ENCODE measurements around the gene ECE2. TPM values are rescaled to one million over a fixed set of nuclear protein-coding genes. Genes with fewer than 3 reads are reported as not detected.

The ECE2 gene
- total RNA-seq, 4 donors from 2014 or later: not detected

GRCh38 chr3:184234671-184235380 is 41.0 kb upstream of the ECE2 start:
- intact Hi-C loops (cut with DNase I; ENCODE audit: low total_unique reads) (loop anchor here (10.0 kb wide), 2 partner anchors 90 to 340 kb away; no protein-coding TSS in a partner anchor), in situ Hi-C loops (cut with MboI; ENCODE audit: low pct_ligation_motif_present in 1 of 4, low pct_unique_long_range_greater_than_20kb in 1 of 4, low sequenced_read_pairs in 3 of 4) (loop anchor here in 3 of 4 donors (25.0 kb wide), 2 partner anchors 98 to 348 kb away; partner anchors contain the start of genes PARL (in 3 of the 3) and EIF2B5 (in 1 of the 3))
- TF ChIP-seq POLR2AphosphoS5 (IDR thresholded peaks at IDR 0.05) (no peak), POLR2A (IDR thresholded peaks at IDR 0.05) (no peak), CTCF (IDR thresholded peaks at IDR 0.05) (no peak), EP300 (IDR thresholded peaks at IDR 0.05; ENCODE audit: low read depth) (no peak)
- H3K36me3 ChIP-seq: no peaks in the 10 kb centered on the region
- DNase-seq: no peak
- H3K9me3 ChIP-seq: no peaks in the 10 kb centered on the region
- peaks cover 38% of the 10 kb centered on the region for H3K27me3 ChIP-seq
- 87% methylated on average over 19 of the region's 19 CpGs; no CpG with 5 or more reads in 1 of the 2 donors for WGBS, 2 donors (ENCODE audit: low coverage in 1 of 2)
- H3K27ac ChIP-seq: no peak overlapping the region
- H3K4me1 ChIP-seq: peaks cover 6 to 14% (median 6%) of the 10 kb centered on the region in 4 donors
- no peak overlapping the region for H3K4me3 ChIP-seq

- WGBS, 2 donors (ENCODE audit: low coverage in 1 of 2): 60 to 82% methylated on average over 1 to 4 of the region's 4 CpGs
- in situ Hi-C loops (cut with MboI; ENCODE audit: low pct_ligation_motif_present in 1 of 4, low pct_unique_long_range_greater_than_20kb in 1 of 4, low sequenced_read_pairs in 3 of 4): loop anchor here in 3 of 4 donors (25.0 kb wide), 2 partner anchors 98 to 348 kb away; partner anchors contain the start of genes PARL (in 3 of the 3) and EIF2B5 (in 1 of the 3)
- no peaks in the 10 kb centered on the region for H3K9me3 ChIP-seq
- H3K4me1 ChIP-seq: peaks cover 0 to 7% (median 0%) of the 10 kb centered on the region in 4 donors
- TF ChIP-seq EP300 (IDR thresholded peaks at IDR 0.05; ENCODE audit: low read depth) (no peak), POLR2AphosphoS5 (IDR thresholded peaks at IDR 0.05) (no peak), CTCF (IDR thresholded peaks at IDR 0.05) (no peak), POLR2A (IDR thresholded peaks at IDR 0.05) (no peak)
- intact Hi-C loops (cut with DNase I; ENCODE audit: low total_unique reads): loop anchor here (10.0 kb wide), 2 partner anchors 91 to 341 kb away; no protein-coding TSS in a partner anchor
- no peaks in the 10 kb centered on the region for H3K36me3 ChIP-seq
- no peak for DNase-seq
- H3K27ac ChIP-seq: no peak overlapping the region
- H3K27me3 ChIP-seq: peaks cover 31% of the 10 kb centered on the region
- H3K4me3 ChIP-seq: no peak overlapping the region
Observed at GRCh38 chr3:184235381-184236032, 40.3 kb upstream of the ECE2 start.

- Histone ChIP-seq H3K4me3 (no peak overlapping the region), H3K27me3 (peaks cover 26% of the 10 kb centered on the region), H3K27ac (no peak overlapping the region), H3K9me3 (no peaks in the 10 kb centered on the region), H3K36me3 (no peaks in the 10 kb centered on the region), H3K4me1 (peaks cover 0 to 2% (median 1%) of the 10 kb centered on the region in 4 donors)
- TF ChIP-seq CTCF (IDR thresholded peaks at IDR 0.05) (no peak), POLR2A (IDR thresholded peaks at IDR 0.05) (no peak), EP300 (IDR thresholded peaks at IDR 0.05; ENCODE audit: low read depth) (no peak), POLR2AphosphoS5 (IDR thresholded peaks at IDR 0.05) (no peak)
- DNase-seq: no peak
- in situ Hi-C loops (cut with MboI; ENCODE audit: low pct_ligation_motif_present in 1 of 4, low pct_unique_long_range_greater_than_20kb in 1 of 4, low sequenced_read_pairs in 3 of 4): loop anchor here in 3 of 4 donors (25.0 kb wide), 2 partner anchors 99 to 349 kb away; partner anchors contain the start of genes PARL (in 3 of the 3) and EIF2B5 (in 1 of the 3)
- WGBS, 2 donors (ENCODE audit: low coverage in 1 of 2): 61% methylated on average over 14 of the region's 14 CpGs; no CpG with 5 or more reads in 1 of the 2 donors
- intact Hi-C loops (cut with DNase I; ENCODE audit: low total_unique reads): loop anchor here (10.0 kb wide), 2 partner anchors 91 to 341 kb away; no protein-coding TSS in a partner anchor
Observed at GRCh38 chr3:184236033-184236410, 39.8 kb upstream of the ECE2 start.

- intact Hi-C loops (cut with DNase I; ENCODE audit: low total_unique reads) (loop anchor here (10.0 kb wide), 2 partner anchors 92 to 342 kb away; no protein-coding TSS in a partner anchor), in situ Hi-C loops (cut with MboI; ENCODE audit: low pct_ligation_motif_present in 1 of 4, low pct_unique_long_range_greater_than_20kb in 1 of 4, low sequenced_read_pairs in 3 of 4) (loop anchor here in 3 of 4 donors (25.0 kb wide), 2 partner anchors 99 to 349 kb away; partner anchors contain the start of genes PARL (in 3 of the 3) and EIF2B5 (in 1 of the 3))
- H3K27ac ChIP-seq: no peak overlapping the region
- H3K9me3 ChIP-seq: no peaks in the 10 kb centered on the region
- H3K4me1 ChIP-seq: peaks cover 0 to 5% (median 2%) of the 10 kb centered on the region in 4 donors
- WGBS, 2 donors (ENCODE audit: low coverage in 1 of 2): 100% methylated on average over 3 of the region's 3 CpGs; no CpG with 5 or more reads in 1 of the 2 donors
- no peak for DNase-seq
- TF ChIP-seq POLR2A (IDR thresholded peaks at IDR 0.05) (no peak), EP300 (IDR thresholded peaks at IDR 0.05; ENCODE audit: low read depth) (no peak), CTCF (IDR thresholded peaks at IDR 0.05) (no peak), POLR2AphosphoS5 (IDR thresholded peaks at IDR 0.05) (no peak)
- H3K36me3 ChIP-seq: no peaks in the 10 kb centered on the region
- peaks cover 20% of the 10 kb centered on the region for H3K27me3 ChIP-seq
- no peak overlapping the region for H3K4me3 ChIP-seq
Observed at GRCh38 chr3:184236636-184237035, 39.2 kb upstream of the ECE2 start.
